Epidermal melanocyte (primary cell): ENCODE data around the gene CNPY1.

ENCODE experiments used
- DNase-seq: peaks from one replicate; pipeline ENCODE4 v3.0.0; 2011; ENCODE audit warnings: low spot score; ENCODE audit not compliant: insufficient read length

CNPY1 gene

GRCh38 chr7:155559519-155560108 lies 13.3 kb upstream of the CNPY1 start:
- DNase-seq = no peak

GRCh38 chr7:155558961-155559360 lies 12.6 kb upstream of the CNPY1 start:
- DNase-seq = no peak

- DNase-seq = no peak
These were observed 12.0 kb upstream of the CNPY1 start for GRCh38 chr7:155558351-155558750.

GRCh38 chr7:155557778-155558177 lies 11.4 kb upstream of the CNPY1 start:
- no peak for DNase-seq

GRCh38 chr7:155556763-155557162 lies 10.4 kb upstream of the CNPY1 start:
- DNase-seq = no peak

GRCh38 chr7:155555116-155555695 lies 8.8 kb upstream of the CNPY1 start:
- no peak for DNase-seq

GRCh38 chr7:155553871-155554270 lies 7.5 kb upstream of the CNPY1 start:
- DNase-seq = no peak

- DNase-seq = no peak
These were observed 5.6 kb upstream of the CNPY1 start for GRCh38 chr7:155551785-155552611.

- no peak for DNase-seq
These were observed 4.6 kb upstream of the CNPY1 start for GRCh38 chr7:155550916-155551315.

- DNase-seq = no peak
These were observed 2.9 kb upstream of the CNPY1 start for GRCh38 chr7:155549226-155549625.

- DNase-seq = no peak
These were observed 917 bp upstream of the CNPY1 start for GRCh38 chr7:155547161-155547791.

- no peak for DNase-seq
These were observed 1.0 kb downstream of the CNPY1 start for GRCh38 chr7:155545348-155545747.

- no peak for DNase-seq
These were observed 1.9 kb downstream of the CNPY1 start for GRCh38 chr7:155544485-155544884.

- no peak for DNase-seq
These were observed 2.4 kb downstream of the CNPY1 start for GRCh38 chr7:155543926-155544325.

- no peak for DNase-seq
These were observed 3.1 kb downstream of the CNPY1 start for GRCh38 chr7:155543011-155543876.

GRCh38 chr7:155541986-155542675 lies 4.2 kb downstream of the CNPY1 start:
- DNase-seq = no peak

- no peak for DNase-seq
These were observed 5.8 kb downstream of the CNPY1 start for GRCh38 chr7:155540553-155540952.

GRCh38 chr7:155538293-155538692 lies 8.1 kb downstream of the CNPY1 start:
- no peak for DNase-seq

- no peak for DNase-seq
These were observed 9.9 kb downstream of the CNPY1 start for GRCh38 chr7:155536451-155536850.

GRCh38 chr7:155534691-155535090 lies 11.7 kb downstream of the CNPY1 start:
- no peak for DNase-seq
